ENCODE results near the gene DNAJA1. TPM values are rescaled to one million over a fixed set of nuclear protein-coding genes. Genes with fewer than 3 reads are reported as not detected.

The DNAJA1 gene
- total and polyA plus RNA-seq, 11 donors: 32.6 to 133 (median 63.1) TPM

DNA sequence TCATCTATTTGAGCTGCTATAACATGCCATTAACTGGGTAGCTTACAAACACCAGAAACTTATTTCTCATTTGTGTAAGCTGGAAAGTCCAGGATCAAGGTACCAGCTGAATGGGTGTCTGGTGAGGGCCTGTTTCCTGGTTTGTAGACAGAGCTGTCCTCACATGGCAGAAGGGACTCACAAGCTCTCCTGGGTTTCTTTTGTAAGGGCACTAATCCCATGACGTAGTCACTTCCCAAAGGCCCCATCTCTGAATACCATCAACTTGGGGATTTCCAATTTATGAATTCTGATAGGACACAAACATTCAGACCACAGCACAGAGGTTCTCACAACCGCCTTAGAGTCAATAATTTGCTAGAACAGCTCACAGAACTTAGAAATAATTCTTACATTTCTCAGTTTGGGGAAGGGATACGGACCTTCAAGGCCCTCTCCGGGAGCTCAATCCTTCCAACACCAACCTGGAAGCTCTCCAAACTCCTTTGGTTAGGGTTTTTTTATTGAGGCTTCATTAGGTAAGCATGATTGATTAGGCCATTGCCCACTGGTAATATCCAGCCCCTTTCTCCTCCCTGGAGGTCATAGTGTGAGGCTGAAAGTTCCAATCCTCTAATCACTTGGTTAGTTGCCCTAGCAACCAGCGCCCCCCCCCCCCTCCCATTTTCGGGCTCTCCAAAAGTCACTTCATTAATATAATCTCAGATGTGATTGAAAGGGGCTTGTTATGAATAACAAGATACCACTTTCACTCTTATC is 7.6 kb upstream of the DNAJA1 start:
- Histone ChIP-seq H3K4me1 (peaks cover 0 to 5% (median 0%) of the 10 kb centered on the region in 12 donors), H3K4me3 (no peak overlapping the region), H3K27ac (no peak overlapping the region), H3K36me3 (peaks cover 0 to 12% (median 5%) of the 10 kb centered on the region in 9 donors), H3K9me3 (no peaks in the 10 kb centered on the region), H3K27me3 (no peaks in the 10 kb centered on the region)
- intact Hi-C loops (cut with DNase I): no loop called here
- no peak for ATAC-seq
- TF ChIP-seq, protein P1, sequence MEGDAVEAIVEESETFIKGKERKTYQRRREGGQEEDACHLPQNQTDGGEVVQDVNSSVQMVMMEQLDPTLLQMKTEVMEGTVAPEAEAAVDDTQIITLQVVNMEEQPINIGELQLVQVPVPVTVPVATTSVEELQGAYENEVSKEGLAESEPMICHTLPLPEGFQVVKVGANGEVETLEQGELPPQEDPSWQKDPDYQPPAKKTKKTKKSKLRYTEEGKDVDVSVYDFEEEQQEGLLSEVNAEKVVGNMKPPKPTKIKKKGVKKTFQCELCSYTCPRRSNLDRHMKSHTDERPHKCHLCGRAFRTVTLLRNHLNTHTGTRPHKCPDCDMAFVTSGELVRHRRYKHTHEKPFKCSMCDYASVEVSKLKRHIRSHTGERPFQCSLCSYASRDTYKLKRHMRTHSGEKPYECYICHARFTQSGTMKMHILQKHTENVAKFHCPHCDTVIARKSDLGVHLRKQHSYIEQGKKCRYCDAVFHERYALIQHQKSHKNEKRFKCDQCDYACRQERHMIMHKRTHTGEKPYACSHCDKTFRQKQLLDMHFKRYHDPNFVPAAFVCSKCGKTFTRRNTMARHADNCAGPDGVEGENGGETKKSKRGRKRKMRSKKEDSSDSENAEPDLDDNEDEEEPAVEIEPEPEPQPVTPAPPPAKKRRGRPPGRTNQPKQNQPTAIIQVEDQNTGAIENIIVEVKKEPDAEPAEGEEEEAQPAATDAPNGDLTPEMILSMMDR (IDR thresholded peaks at IDR 0.05): no peak
- no peak for TF ChIP-seq POLR2A (IDR thresholded peaks at IDR 0.05)
- WGBS, 4 donors: 80 to 93% (median 91%) methylated on average over 6 of the region's 6 CpGs
- no peak for DNase-seq

DNA sequence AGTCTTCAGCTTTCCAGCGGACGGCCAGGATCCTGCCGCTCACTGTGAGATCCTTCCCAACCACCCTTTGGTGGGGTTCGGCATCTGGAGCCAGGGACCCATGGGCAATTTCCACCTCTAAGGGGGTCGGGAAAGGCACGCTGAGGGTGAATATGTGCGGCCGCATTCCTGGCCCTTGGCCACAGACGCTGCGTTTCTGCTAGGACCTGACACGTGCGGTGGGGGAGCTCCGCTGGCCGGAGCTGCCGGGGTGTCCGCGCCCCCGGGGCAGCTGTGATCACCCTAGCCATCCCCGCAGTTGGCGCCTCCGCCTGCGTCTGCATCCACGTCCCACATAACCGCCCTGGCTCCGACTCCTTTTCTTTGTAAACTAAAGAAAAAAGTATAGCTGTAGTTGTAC is 5.3 kb upstream of the DNAJA1 start:
- ATAC-seq (no peak), DNase-seq (peak in 1 of 5 donors; percentile 23)
- Histone ChIP-seq H3K4me3 (no peak overlapping the region), H3K27ac (no peak overlapping the region), H3K27me3 (no peaks in the 10 kb centered on the region), H3K4me1 (peaks cover 0 to 25% (median 12%) of the 10 kb centered on the region in 12 donors), H3K9me3 (no peaks in the 10 kb centered on the region), H3K36me3 (peaks cover 0 to 12% (median 5%) of the 10 kb centered on the region in 9 donors)
- TF ChIP-seq POLR2A (IDR thresholded peaks at IDR 0.05): no peak
- TF ChIP-seq, protein P1 (IDR thresholded peaks at IDR 0.05): no peak
- intact Hi-C loops (cut with DNase I): no loop called here
- WGBS, 4 donors: 81 to 92% (median 86%) methylated on average over 24 to 25 of the region's 25 CpGs

DNA sequence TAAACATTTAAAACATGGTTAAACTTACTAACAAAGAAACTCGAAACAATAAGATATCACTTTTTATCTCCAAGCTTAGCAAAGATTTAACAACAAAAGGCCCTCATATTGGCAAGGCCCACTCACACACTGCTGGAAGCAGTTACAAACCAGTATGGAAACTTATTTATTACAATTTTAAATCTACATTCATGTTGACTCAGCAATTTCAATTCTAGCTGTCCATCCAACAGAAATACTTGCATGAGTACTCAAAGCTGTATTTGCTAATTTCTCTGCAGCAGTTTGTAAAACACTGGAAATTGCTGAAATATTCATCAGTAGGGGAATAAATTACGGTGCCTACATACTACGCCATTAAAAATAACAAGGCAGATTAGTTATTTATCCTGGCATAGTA is 2.8 kb upstream of the DNAJA1 start:
- H3K4me1 ChIP-seq: peaks cover 0 to 38% (median 24%) of the 10 kb centered on the region in 12 donors
- H3K36me3 ChIP-seq: peaks cover 0 to 22% (median 13%) of the 10 kb centered on the region in 9 donors
- intact Hi-C loops (cut with DNase I): no loop called here
- no peaks in the 10 kb centered on the region for H3K9me3 ChIP-seq
- 88 to 96% (median 90%) methylated on average over 3 of the region's 3 CpGs for WGBS, 4 donors
- no peak for ATAC-seq
- H3K4me3 ChIP-seq: no peak overlapping the region
- H3K27me3 ChIP-seq: no peaks in the 10 kb centered on the region
- DNase-seq: no peak
- no peak overlapping the region for H3K27ac ChIP-seq
- TF ChIP-seq POLR2A (IDR thresholded peaks at IDR 0.05): no peak
- TF ChIP-seq, protein P1 (IDR thresholded peaks at IDR 0.05): no peak

DNA sequence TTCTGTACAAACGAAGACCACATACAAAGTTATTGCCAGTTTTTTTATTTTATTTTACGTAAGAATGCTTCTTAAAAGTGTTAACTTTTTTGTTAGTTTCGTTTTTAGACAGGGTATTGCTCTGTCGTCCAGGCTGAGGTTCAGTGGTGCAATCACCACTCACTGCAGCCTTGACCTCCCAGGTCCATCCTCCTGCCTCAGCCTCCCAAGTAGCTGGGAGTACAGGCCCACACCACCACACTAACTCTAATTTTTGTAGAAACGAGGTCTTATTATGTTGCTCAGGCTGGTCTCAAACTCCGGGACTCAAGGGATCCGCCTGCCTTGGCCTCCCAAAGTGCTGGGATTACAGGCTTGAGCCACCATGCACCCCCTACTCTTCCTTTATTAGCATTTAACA is 2.3 kb upstream of the DNAJA1 start:
- ATAC-seq (no peak), DNase-seq (no peak)
- H3K27ac ChIP-seq: no peak overlapping the region
- TF ChIP-seq, protein P1 (IDR thresholded peaks at IDR 0.05): no peak
- TF ChIP-seq POLR2A (IDR thresholded peaks at IDR 0.05): no peak
- peaks cover 0 to 42% (median 26%) of the 10 kb centered on the region in 12 donors for H3K4me1 ChIP-seq
- H3K36me3 ChIP-seq: peaks cover 0 to 27% (median 17%) of the 10 kb centered on the region in 9 donors
- H3K4me3 ChIP-seq: no peak overlapping the region
- 86 to 92% (median 90%) methylated on average over 7 of the region's 7 CpGs for WGBS, 4 donors
- intact Hi-C loops (cut with DNase I): no loop called here
- H3K9me3 ChIP-seq: no peaks in the 10 kb centered on the region
- H3K27me3 ChIP-seq: no peaks in the 10 kb centered on the region
